ENCODE data around the gene POU2F1. TPM values are rescaled to one million over a fixed set of nuclear protein-coding genes. Genes with fewer than 3 reads are reported as not detected.
A peak's percentile ranks its signal among the peaks of the same experiment; 100 is the strongest.

Gene POU2F1
- total RNA-seq, 4 donors from 2014 or later = 8.7 to 34.0 (median 9.6) TPM

- DNase-seq (ENCODE audit: low spot score in 2 of 2) = no peak
- intact Hi-C loops (cut with DNase I; ENCODE audit: low total_unique reads) = loop anchor here (10.0 kb wide), 1 partner anchor 152 kb away; no protein-coding TSS in a partner anchor
- H3K4me3 ChIP-seq (ENCODE audit: low read depth, poor library complexity, severe bottlenecking) = no peak overlapping the region
- no peak for TF ChIP-seq POLR2A (IDR thresholded peaks at IDR 0.05)
These were observed 3.9 kb upstream of the POU2F1 start for GRCh38 chr1:167216809-167217208.

GRCh38 chr1:167219194-167219593 is 1.5 kb upstream of the POU2F1 start:
- intact Hi-C loops (cut with DNase I; ENCODE audit: low total_unique reads) = loop anchor here (10.0 kb wide), 1 partner anchor 154 kb away; no protein-coding TSS in a partner anchor
- 27 to 31% methylated on average over 5 of the region's 5 CpGs for WGBS, 2 donors
- no peak for TF ChIP-seq CTCF (IDR thresholded peaks at IDR 0.05)
- TF ChIP-seq POLR2A (IDR thresholded peaks at IDR 0.05) = no peak
- no peak for DNase-seq (ENCODE audit: low spot score in 2 of 2)
- H3K4me3 ChIP-seq (ENCODE audit: low read depth, poor library complexity, severe bottlenecking) = no peak overlapping the region

- TF ChIP-seq POLR2A (IDR thresholded peaks at IDR 0.05) (no peak), CTCF (IDR thresholded peaks at IDR 0.05) (no peak)
- peak overlapping the region; percentile 63 for H3K4me3 ChIP-seq (ENCODE audit: low read depth, poor library complexity, severe bottlenecking)
- DNase-seq (ENCODE audit: low spot score in 2 of 2) = peak; percentile 77 to 96
- intact Hi-C loops (cut with DNase I; ENCODE audit: low total_unique reads) = loop anchor here (10.0 kb wide), 1 partner anchor 155 kb away; no protein-coding TSS in a partner anchor
- 0 to 1% methylated on average over 41 to 55 of the region's 55 CpGs for WGBS, 2 donors
These were observed 795 bp upstream of the POU2F1 start for GRCh38 chr1:167219646-167220536.

- WGBS, 2 donors = 1% methylated on average over 27 to 44 of the region's 76 CpGs
- intact Hi-C loops (cut with DNase I; ENCODE audit: low total_unique reads) = no loop called here
- TF ChIP-seq CTCF (IDR thresholded peaks at IDR 0.05) (no peak), POLR2A (IDR thresholded peaks at IDR 0.05) (no peak)
- peak overlapping the region; percentile 85 for H3K4me3 ChIP-seq (ENCODE audit: low read depth, poor library complexity, severe bottlenecking)
- DNase-seq (ENCODE audit: low spot score in 2 of 2) = peak; percentile 16 to 88
These were observed 546 bp downstream of the POU2F1 start for GRCh38 chr1:167221126-167221737.

GRCh38 chr1:167221738-167222610 is 1.3 kb downstream of the POU2F1 start:
- WGBS, 2 donors = 0 to 1% methylated on average over 23 to 36 of the region's 54 CpGs

More at GRCh38 chr1:167221738-167222610, 1.3 kb downstream of the POU2F1 start:
- peak; percentile 81 to 91 for DNase-seq (ENCODE audit: low spot score in 2 of 2)
- intact Hi-C loops (cut with DNase I; ENCODE audit: low total_unique reads) = no loop called here
- TF ChIP-seq POLR2A (IDR thresholded peaks at IDR 0.05) = peak in 1 of 2 donors; percentile 25
- no peak for TF ChIP-seq CTCF (IDR thresholded peaks at IDR 0.05)
- H3K4me3 ChIP-seq (ENCODE audit: low read depth, poor library complexity, severe bottlenecking) = peak overlapping the region; percentile 85

All from lower leg skin (tissue), 4 donors.